Measurements from ENCODE around the gene E2F1. TPM values are rescaled to one million over a fixed set of nuclear protein-coding genes. Genes with fewer than 3 reads are reported as not detected.
"Not testable (repeated sequence)": the region's sequence is repeated elsewhere in the genome, so short reads cannot be mapped to it uniquely, and the experiment has no call there.

Gene E2F1
- total RNA-seq, 1 donor = 23.7 TPM

DNA sequence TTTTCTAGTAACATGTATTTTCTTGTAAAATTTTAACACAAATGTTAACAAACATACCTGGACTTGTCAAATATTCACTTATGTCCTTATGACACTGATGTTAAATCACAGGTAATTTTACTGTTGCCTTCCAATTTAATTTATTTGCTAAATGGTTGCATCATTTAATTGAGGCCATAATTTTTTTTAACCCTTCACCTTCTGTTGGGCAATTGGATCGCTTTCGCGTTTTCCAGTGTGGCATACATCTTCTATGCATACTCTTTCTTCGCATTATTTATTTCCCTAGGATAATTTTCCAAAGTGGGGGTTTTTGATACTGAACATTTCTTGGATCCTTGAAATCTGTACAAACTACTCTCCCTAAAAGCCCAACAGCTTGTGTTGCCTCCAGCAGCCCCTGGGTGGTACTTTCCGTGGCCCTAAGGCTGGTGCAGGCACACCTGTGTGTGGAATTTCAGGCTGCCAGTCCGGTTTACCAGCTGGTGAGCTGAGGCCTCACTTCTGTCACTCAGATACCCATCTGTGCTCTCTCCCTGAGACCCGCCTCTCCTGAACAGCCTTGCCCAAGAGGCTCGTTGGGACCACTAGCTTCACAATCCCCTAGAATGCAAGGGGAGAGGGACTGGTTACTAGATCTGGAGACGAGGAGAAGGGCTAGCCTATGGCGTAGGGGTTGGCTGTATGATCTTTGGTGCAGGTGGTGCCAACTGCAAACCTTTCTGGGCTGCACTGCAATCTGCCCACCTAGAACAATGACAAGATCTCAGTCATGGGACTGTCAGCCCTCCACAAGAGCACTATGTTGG, 35.2 kb downstream of the E2F1 start:
- TF ChIP-seq, protein P1, sequence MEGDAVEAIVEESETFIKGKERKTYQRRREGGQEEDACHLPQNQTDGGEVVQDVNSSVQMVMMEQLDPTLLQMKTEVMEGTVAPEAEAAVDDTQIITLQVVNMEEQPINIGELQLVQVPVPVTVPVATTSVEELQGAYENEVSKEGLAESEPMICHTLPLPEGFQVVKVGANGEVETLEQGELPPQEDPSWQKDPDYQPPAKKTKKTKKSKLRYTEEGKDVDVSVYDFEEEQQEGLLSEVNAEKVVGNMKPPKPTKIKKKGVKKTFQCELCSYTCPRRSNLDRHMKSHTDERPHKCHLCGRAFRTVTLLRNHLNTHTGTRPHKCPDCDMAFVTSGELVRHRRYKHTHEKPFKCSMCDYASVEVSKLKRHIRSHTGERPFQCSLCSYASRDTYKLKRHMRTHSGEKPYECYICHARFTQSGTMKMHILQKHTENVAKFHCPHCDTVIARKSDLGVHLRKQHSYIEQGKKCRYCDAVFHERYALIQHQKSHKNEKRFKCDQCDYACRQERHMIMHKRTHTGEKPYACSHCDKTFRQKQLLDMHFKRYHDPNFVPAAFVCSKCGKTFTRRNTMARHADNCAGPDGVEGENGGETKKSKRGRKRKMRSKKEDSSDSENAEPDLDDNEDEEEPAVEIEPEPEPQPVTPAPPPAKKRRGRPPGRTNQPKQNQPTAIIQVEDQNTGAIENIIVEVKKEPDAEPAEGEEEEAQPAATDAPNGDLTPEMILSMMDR (IDR thresholded peaks at IDR 0.05; ENCODE audit: insufficient read depth, low read length) = no peak
- no peak for DNase-seq (ENCODE audit: low read depth)
- no peak overlapping the region for H3K4me3 ChIP-seq (ENCODE audit: low read depth, low read length)

DNA sequence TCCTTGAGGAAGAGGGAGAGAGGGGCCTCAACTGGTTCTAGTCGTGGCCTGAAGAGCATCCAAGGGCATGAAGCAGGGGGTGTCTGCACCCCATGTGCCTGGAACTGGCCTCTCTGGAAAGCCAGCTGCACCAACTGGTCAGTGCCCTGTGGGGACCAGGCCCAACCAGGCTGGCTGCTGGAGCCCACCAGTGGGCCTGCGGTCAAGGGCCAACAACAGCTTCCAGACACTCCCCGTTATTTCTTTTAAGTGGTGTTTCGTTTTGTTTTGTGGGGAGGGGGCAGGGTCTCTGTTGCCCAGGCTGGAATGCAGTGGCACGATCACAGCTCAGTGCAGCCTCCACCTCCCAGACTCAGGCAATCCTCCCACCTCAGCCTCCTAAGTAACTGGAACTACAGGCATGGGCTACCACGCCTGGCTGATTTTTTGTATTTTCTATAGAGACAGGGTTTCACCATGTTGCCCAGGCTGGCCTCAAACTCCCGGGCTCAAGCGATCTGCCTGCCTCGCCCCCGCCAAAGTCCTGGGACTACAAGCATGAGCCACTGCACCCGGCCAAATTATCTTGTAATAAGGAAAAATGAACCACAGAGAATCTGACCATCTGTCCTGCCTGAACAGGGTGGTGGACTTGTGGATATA, 36.0 kb downstream of the E2F1 start:
- DNase-seq (ENCODE audit: low read depth) = no peak
- TF ChIP-seq, protein P1 (IDR thresholded peaks at IDR 0.05; ENCODE audit: insufficient read depth, low read length) = no peak
- no peak overlapping the region for H3K4me3 ChIP-seq (ENCODE audit: low read depth, low read length)

DNA sequence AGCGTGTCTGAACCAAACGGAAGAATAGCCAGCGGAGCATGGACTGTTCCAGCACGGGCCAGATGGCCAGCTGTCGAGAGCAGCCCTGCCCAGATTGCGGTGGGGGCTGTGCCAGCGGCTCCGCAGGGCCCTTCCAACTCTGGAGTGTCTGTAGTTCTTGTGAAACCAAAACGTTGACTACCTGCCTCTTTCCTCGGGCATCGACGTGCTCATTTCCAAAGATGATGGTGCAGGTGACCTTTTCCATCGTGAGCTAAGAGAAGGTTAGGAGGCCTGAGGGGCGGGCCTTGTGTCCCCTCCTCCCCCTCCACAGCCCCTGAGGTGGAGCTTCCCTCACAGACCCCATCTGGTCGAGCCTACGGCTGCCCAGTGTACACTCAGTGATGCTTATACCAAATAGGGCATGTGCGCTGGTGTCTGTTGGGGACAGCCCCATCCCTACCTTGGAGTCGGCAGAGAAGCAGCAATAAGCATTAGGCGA, 36.9 kb downstream of the E2F1 start:
- H3K4me3 ChIP-seq (ENCODE audit: low read depth, low read length) = no peak overlapping the region
- DNase-seq (ENCODE audit: low read depth) = peak; percentile 55
- TF ChIP-seq, protein P1 (IDR thresholded peaks at IDR 0.05; ENCODE audit: insufficient read depth, low read length) = no peak

DNA sequence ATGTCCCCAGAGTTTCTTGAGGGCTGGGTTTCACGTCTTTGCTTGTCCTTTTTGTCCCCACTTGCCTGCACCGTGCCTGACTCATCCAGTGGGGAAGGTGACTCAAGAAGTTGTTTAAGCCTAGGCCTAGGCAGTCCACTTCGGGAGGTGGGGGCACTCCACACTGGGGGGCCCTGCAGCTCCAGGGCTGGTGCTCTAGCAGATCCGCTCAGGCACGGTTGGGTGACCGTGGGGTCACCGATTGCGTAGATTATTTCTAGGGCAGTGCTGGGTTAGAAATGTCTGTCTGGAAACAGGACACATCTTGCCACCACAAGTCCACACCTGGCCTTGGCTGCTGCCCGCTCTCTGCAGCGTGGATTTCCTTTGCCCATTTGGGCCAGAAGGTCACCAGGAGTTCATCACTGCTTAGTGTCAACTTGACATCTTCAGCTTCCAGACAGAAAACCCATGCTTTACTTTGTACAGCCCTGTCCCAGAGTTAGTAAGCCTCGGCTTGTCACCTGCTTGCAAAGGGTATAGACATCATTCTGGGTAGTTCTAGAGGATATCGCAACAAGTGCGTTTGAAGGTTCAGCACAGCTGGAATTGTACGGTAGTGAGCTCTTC, 37.7 kb downstream of the E2F1 start:
- TF ChIP-seq, protein P1 (IDR thresholded peaks at IDR 0.05; ENCODE audit: insufficient read depth, low read length) = no peak
- no peak overlapping the region for H3K4me3 ChIP-seq (ENCODE audit: low read depth, low read length)
- DNase-seq (ENCODE audit: low read depth) = no peak

GRCh38 chr20:33647603-33648395, 38.4 kb downstream of the E2F1 start:
- TF ChIP-seq, protein P1 (IDR thresholded peaks at IDR 0.05; ENCODE audit: insufficient read depth, low read length) = no peak

GRCh38 chr20:33646959-33647602, 39.1 kb downstream of the E2F1 start:
- not testable (repeated sequence) for DNase-seq (ENCODE audit: low read depth); H3K4me3 ChIP-seq (ENCODE audit: low read depth, low read length)

More at GRCh38 chr20:33647603-33648395, 38.4 kb downstream of the E2F1 start:
- peak; percentile 95 for DNase-seq (ENCODE audit: low read depth)
- peak overlapping the region; percentile 31 for H3K4me3 ChIP-seq (ENCODE audit: low read depth, low read length)

All from fibroblast of the aortic adventitia (primary cell).